ENCODE results near the gene ABHD12.
"Not testable (repeated sequence)": the region's sequence is repeated elsewhere in the genome, so short reads cannot be mapped to it uniquely, and the experiment has no call there.

The ABHD12 gene

GRCh38 chr20:25341716-25342680, 48.6 kb downstream of the ABHD12 start:
- no peak for TF ChIP-seq CTCF (IDR thresholded peaks at IDR 0.05; ENCODE audit: insufficient read depth, missing control alignments)
- no peak for FAIRE-seq
- DNase-seq (ENCODE audit: insufficient read length, low spot score) = no peak

GRCh38 chr20:25340380-25340779, 50.3 kb downstream of the ABHD12 start:
- DNase-seq (ENCODE audit: insufficient read length, low spot score) (no peak), FAIRE-seq (no peak)
- TF ChIP-seq CTCF (IDR thresholded peaks at IDR 0.05; ENCODE audit: insufficient read depth, missing control alignments) = no peak

- FAIRE-seq (no peak), DNase-seq (ENCODE audit: insufficient read length, low spot score) (no peak)
- TF ChIP-seq CTCF (IDR thresholded peaks at IDR 0.05; ENCODE audit: insufficient read depth, missing control alignments) = no peak
Observed at GRCh38 chr20:25339608-25340007, 51.0 kb downstream of the ABHD12 start.

GRCh38 chr20:25338112-25339023, 52.3 kb downstream of the ABHD12 start:
- FAIRE-seq (no peak), DNase-seq (ENCODE audit: insufficient read length, low spot score) (no peak)
- TF ChIP-seq CTCF (IDR thresholded peaks at IDR 0.05; ENCODE audit: insufficient read depth, missing control alignments) = no peak

- peak; percentile 28 for TF ChIP-seq CTCF (IDR thresholded peaks at IDR 0.05; ENCODE audit: insufficient read depth, missing control alignments)
- FAIRE-seq (no peak), DNase-seq (ENCODE audit: insufficient read length, low spot score) (no peak)
Observed at GRCh38 chr20:25336561-25337422, 53.8 kb downstream of the ABHD12 start.

- DNase-seq (ENCODE audit: insufficient read length, low spot score); FAIRE-seq: not testable (repeated sequence)
Observed at GRCh38 chr20:25334972-25335371, 55.7 kb downstream of the ABHD12 start.
